IMR-90 (cell line): Measurements from ENCODE around the gene FBXL4. TPM values are rescaled to one million over a fixed set of nuclear protein-coding genes. Genes with fewer than 3 reads are reported as not detected.

Experiments
- ATAC-seq: fragments of 200-7000 bp; cut with Tn5 transposase; 2 replicates; pipeline ENCODE4 v1.9.1; 2020; ENCODE audit warnings: low read depth, mild to moderate bottlenecking, moderate library complexity
- BruUV-seq: library from RNA; stranded (reverse); fragments of 400-500 nt; replicated peaks from 2 replicates; lab custom pipeline; 2021; lab: Mats Ljungman, UMichigan
- CTCF ChIA-PET: fragments of 300-600 bp; formaldehyde crosslinking; extraction: SDS; loops from one replicate; lab custom pipeline; 2021; ENCODE audit warnings: antibody characterized with exemption; lab: Yijun Ruan, JAX
- POLR2A ChIA-PET: fragments of 300-600 bp; sonication (Branson Sonifier 250); formaldehyde crosslinking; loops from one replicate; lab custom pipeline; 2022; ENCODE audit warnings: antibody characterized with exemption; ENCODE audit not compliant: unreplicated experiment; lab: Charles Lee
- DNase-seq: peaks from one replicate; pipeline ENCODE4 v3.0.0; 2013
- H2AFZ ChIP-seq: replicated peaks from 2 replicates; pipeline ENCODE3; 2013; ENCODE audit warnings: low read length, mild to moderate bottlenecking; ENCODE audit not compliant: poor library complexity
- H2AK5ac ChIP-seq: 2 replicates; pipeline ENCODE4 v1.6.1; 2013; ENCODE audit warnings: low read depth, low read length, inconsistent platforms
- H2AK9ac ChIP-seq: replicated peaks from 2 replicates; pipeline ENCODE3; 2013; ENCODE audit warnings: mild to moderate bottlenecking, low read depth, low read length, moderate library complexity; ENCODE audit not compliant: poor library complexity
- H2BK120ac ChIP-seq: 2 replicates; pipeline ENCODE4 v1.6.1; 2013; ENCODE audit warnings: low read depth, low read length, inconsistent platforms
- H2BK15ac ChIP-seq: 3 replicates; pipeline ENCODE4 v1.6.1; 2013; ENCODE audit warnings: low read depth, low read length, inconsistent platforms
- H2BK20ac ChIP-seq: 2 replicates; pipeline ENCODE4 v1.6.1; 2013; ENCODE audit warnings: low read depth, mild to moderate bottlenecking, inconsistent platforms, low read length, moderate library complexity
- H2BK5ac ChIP-seq: 2 replicates; pipeline ENCODE4 v1.6.1; 2013; ENCODE audit warnings: mild to moderate bottlenecking, low read depth, low read length, inconsistent platforms; ENCODE audit not compliant: poor library complexity, severe bottlenecking
- H3K14ac ChIP-seq: replicated peaks from 2 replicates; pipeline ENCODE4 v1.6.1; 2013; ENCODE audit warnings: low read depth, low read length, inconsistent platforms
- H3K18ac ChIP-seq: 2 replicates; pipeline ENCODE4 v1.6.1; 2013; ENCODE audit warnings: low read depth, low read length, control low read depth
- H3K23ac ChIP-seq: 2 replicates; pipeline ENCODE4 v1.6.1; 2013; ENCODE audit warnings: low read depth, low read length, inconsistent platforms
- H3K27ac ChIP-seq: 2 replicates; pipeline ENCODE4 v1.5.1; 2013; ENCODE audit warnings: mild to moderate bottlenecking, control low read depth, low read length; ENCODE audit not compliant: insufficient read depth
- H3K27me3 ChIP-seq: 2 replicates; pipeline ENCODE4 v1.6.1; 2013; ENCODE audit warnings: low read length; ENCODE audit not compliant: control insufficient read depth, insufficient read depth
- H3K36me3 ChIP-seq: 2 replicates; pipeline ENCODE4 v1.6.1; 2013; ENCODE audit warnings: low read length, mixed read lengths; ENCODE audit not compliant: control insufficient read depth, insufficient read depth
- H3K4ac ChIP-seq: 2 replicates; pipeline ENCODE4 v1.6.1; 2013; ENCODE audit warnings: low read depth, low read length, inconsistent platforms
- H3K4me1 ChIP-seq: 2 replicates; pipeline ENCODE4 v1.6.1; 2013; ENCODE audit warnings: low read length, mixed read lengths; ENCODE audit not compliant: control insufficient read depth, insufficient read depth
- H3K4me2 ChIP-seq: 2 replicates; pipeline ENCODE4 v1.6.1; 2013; ENCODE audit warnings: low read depth, mild to moderate bottlenecking, control low read depth, low read length, moderate library complexity
- H3K4me3 ChIP-seq: 2 replicates; pipeline ENCODE4 v1.5.1; 2013; ENCODE audit warnings: low read depth, mild to moderate bottlenecking, control low read depth, low read length, moderate library complexity; ENCODE audit not compliant: insufficient read depth
- H3K56ac ChIP-seq: 2 replicates; pipeline ENCODE4 v1.6.1; 2013; ENCODE audit warnings: low read length, inconsistent platforms; ENCODE audit not compliant: insufficient read depth; ENCODE audit errors: extremely low read depth
- H3K79me1 ChIP-seq, 2 experiments: 2 replicates each; pipeline ENCODE4 v1.6.1; 2013; ENCODE audit warnings: low read length in 2 of 2, inconsistent platforms in 1 of 2, low read depth in 1 of 2
- H3K9ac ChIP-seq: 2 replicates; pipeline ENCODE4 v1.6.1; 2013; ENCODE audit warnings: low read depth, low read length, control low read depth
- H3K9me1 ChIP-seq: 2 replicates; pipeline ENCODE4 v1.6.1; 2013; ENCODE audit warnings: low read length, inconsistent platforms; ENCODE audit not compliant: insufficient read depth
- H3K9me3 ChIP-seq: 2 replicates; pipeline ENCODE4 v1.6.1; 2013; ENCODE audit warnings: low read length; ENCODE audit not compliant: control insufficient read depth, insufficient read depth
- H4K20me1 ChIP-seq: 2 replicates; pipeline ENCODE4 v1.6.1; 2013; ENCODE audit warnings: low read length, inconsistent platforms; ENCODE audit not compliant: insufficient read depth
- H4K5ac ChIP-seq: 2 replicates; pipeline ENCODE4 v1.6.1; 2013; ENCODE audit warnings: mild to moderate bottlenecking, low read depth, low read length, control low read depth
- H4K8ac ChIP-seq, 2 experiments: 2 replicates each; pipeline ENCODE4 v1.6.1; 2013; ENCODE audit warnings: low read depth in 2 of 2, low read length in 2 of 2, control low read depth in 1 of 2, inconsistent platforms in 1 of 2
- H4K91ac ChIP-seq: 2 replicates; pipeline ENCODE4 v1.6.1; 2013; ENCODE audit warnings: low read depth, low read length, inconsistent platforms; ENCODE audit not compliant: insufficient read depth
- BHLHE40 ChIP-seq: fragments of 150-350 bp; IDR thresholded peaks from 2 replicates; pipeline ENCODE4 v1.6.1; 2016; ENCODE audit warnings: mild to moderate bottlenecking, low read depth, low read length
- CEBPB ChIP-seq: IDR thresholded peaks from 2 replicates; pipeline ENCODE4 v1.6.1; 2012; ENCODE audit warnings: low read depth, low read length, improper control_type of control experiment
- CHD1 ChIP-seq: IDR thresholded peaks from 2 replicates; pipeline ENCODE4 v1.6.1; 2012; ENCODE audit warnings: low read depth, low read length, improper control_type of control experiment
- ELK1 ChIP-seq: fragments of 150-350 bp; IDR thresholded peaks from 2 replicates; pipeline ENCODE4 v1.6.1; 2016; ENCODE audit warnings: low read depth, mild to moderate bottlenecking, low read length, moderate library complexity, borderline replicate concordance
- FOS ChIP-seq: fragments of 150-350 bp; IDR thresholded peaks from 2 replicates; pipeline ENCODE4 v1.6.1; 2016; ENCODE audit warnings: low read depth, low read length
- MAFK ChIP-seq: IDR thresholded peaks from 2 replicates; pipeline ENCODE4 v1.6.1; 2012; ENCODE audit warnings: low read depth, low read length, improper control_type of control experiment
- MAZ ChIP-seq: IDR thresholded peaks from 2 replicates; pipeline ENCODE4 v1.6.1; 2012; ENCODE audit warnings: low read depth, mild to moderate bottlenecking, low read length, improper control_type of control experiment, moderate library complexity, borderline replicate concordance
- MXI1 ChIP-seq: IDR thresholded peaks from 2 replicates; pipeline ENCODE4 v1.6.1; 2012; ENCODE audit warnings: low read depth, mild to moderate bottlenecking, low read length, moderate library complexity, borderline replicate concordance
- NFE2L2 ChIP-seq: fragments of 150-350 bp; IDR thresholded peaks from 2 replicates; pipeline ENCODE4 v1.6.1; 2016; ENCODE audit warnings: low read depth, mild to moderate bottlenecking, low read length
- POLR2A ChIP-seq: IDR thresholded peaks from 2 replicates; pipeline ENCODE4 v1.6.1; 2012; ENCODE audit warnings: mild to moderate bottlenecking, low read depth, low read length
- RAD21 ChIP-seq: IDR thresholded peaks from 2 replicates; pipeline ENCODE4 v1.6.1; 2012; ENCODE audit warnings: low read length, improper control_type of control experiment
- RCOR1 ChIP-seq: IDR thresholded peaks from 2 replicates; pipeline ENCODE4 v1.6.1; 2012; ENCODE audit warnings: mild to moderate bottlenecking, low read length, improper control_type of control experiment; ENCODE audit not compliant: insufficient replicate concordance
- RFX5 ChIP-seq: IDR thresholded peaks from 2 replicates; pipeline ENCODE4 v1.8.0; 2012; ENCODE audit warnings: low read depth, mild to moderate bottlenecking, low read length, moderate library complexity
- SMC3 ChIP-seq: fragments of 150-350 bp; IDR thresholded peaks from 2 replicates; pipeline ENCODE4 v1.6.1; 2016; ENCODE audit warnings: low read depth, mild to moderate bottlenecking, antibody characterized with exemption, low read length, moderate library complexity
- dilution Hi-C: fragments of 300-500 bp; cut with HindIII; formaldehyde crosslinking; loops from one replicate; pipeline ENCODE4 v1.14.3; 2018; ENCODE audit warnings: low sequenced_read_pairs; ENCODE audit not compliant: unreplicated experiment
- in situ Hi-C: fragments of 300-500 bp; cut with MboI; formaldehyde crosslinking; loops from 3 replicates; pipeline ENCODE4 v1.14.3; 2019; ENCODE audit warnings: low sequenced_read_pairs, inconsistent platforms, mixed read lengths
- intact Hi-C: fragments of 100-400 bp; cut with micrococcal nuclease; formaldehyde crosslinking; loops from 2 replicates; pipeline ENCODE4 v1.10.0; 2022
- polyA plus RNA-seq, 3 experiments: library from polyadenylated mRNA; depleted of rRNA; stranded (reverse); fragments of >200 nt; gene quantifications; 2 replicates each; pipeline ENCODE4 v1.2.3, GENCODE V29; 2012; ENCODE audit warnings: low replicate concordance in 1 of 3
- total RNA-seq: library from RNA; depleted of rRNA; stranded (reverse); fragments of >200 nt; gene quantifications from 2 replicates; pipeline ENCODE4 v1.2.3, GENCODE V29; 2012
- TF ChIP-seq, protein P1 (sequence below): conservative IDR thresholded peaks from 2 replicates; pipeline ENCODE4 v1.5.1; 2012; ENCODE audit warnings: mild to moderate bottlenecking, low read depth, low read length, improper control_type of control experiment

The FBXL4 gene
- total and polyA plus RNA-seq, 2 of the 4 experiments (the other 2 are of a cell fraction): 7.8 to 17.6 TPM

GRCh38 chr6:98880486-98880885, 67.3 kb downstream of the FBXL4 start:
- no peak overlapping the region for H3K23ac ChIP-seq
- no peak overlapping the region for H2BK120ac ChIP-seq
- no peak overlapping the region for H3K4me2 ChIP-seq
- CTCF ChIA-PET: no interaction called here
- no peak overlapping the region for H4K5ac ChIP-seq
- no peaks in the 10 kb centered on the region for H3K4me1 ChIP-seq
- H3K9ac ChIP-seq: no peak overlapping the region
- in situ Hi-C loops (no loop called here), dilution Hi-C loops (no loop called here), intact Hi-C loops (no loop called here)
- 0 out of 2 replicates have a peak, but pooled peaks cover 2% of the 10 kb centered on the region for H3K9me1 ChIP-seq
- H4K91ac ChIP-seq: no peak overlapping the region
- no TSS peak for BruUV-seq
- H3K9me3 ChIP-seq: no peaks in the 10 kb centered on the region
- POLR2A ChIA-PET: no interaction called here
- no peak overlapping the region for H3K18ac ChIP-seq
- no peak overlapping the region for H3K56ac ChIP-seq
- TF ChIP-seq SMC3: no peak
- TF ChIP-seq NFE2L2: no peak
- TF ChIP-seq CHD1: no peak
- no peak for TF ChIP-seq MXI1
- TF ChIP-seq, protein P1, sequence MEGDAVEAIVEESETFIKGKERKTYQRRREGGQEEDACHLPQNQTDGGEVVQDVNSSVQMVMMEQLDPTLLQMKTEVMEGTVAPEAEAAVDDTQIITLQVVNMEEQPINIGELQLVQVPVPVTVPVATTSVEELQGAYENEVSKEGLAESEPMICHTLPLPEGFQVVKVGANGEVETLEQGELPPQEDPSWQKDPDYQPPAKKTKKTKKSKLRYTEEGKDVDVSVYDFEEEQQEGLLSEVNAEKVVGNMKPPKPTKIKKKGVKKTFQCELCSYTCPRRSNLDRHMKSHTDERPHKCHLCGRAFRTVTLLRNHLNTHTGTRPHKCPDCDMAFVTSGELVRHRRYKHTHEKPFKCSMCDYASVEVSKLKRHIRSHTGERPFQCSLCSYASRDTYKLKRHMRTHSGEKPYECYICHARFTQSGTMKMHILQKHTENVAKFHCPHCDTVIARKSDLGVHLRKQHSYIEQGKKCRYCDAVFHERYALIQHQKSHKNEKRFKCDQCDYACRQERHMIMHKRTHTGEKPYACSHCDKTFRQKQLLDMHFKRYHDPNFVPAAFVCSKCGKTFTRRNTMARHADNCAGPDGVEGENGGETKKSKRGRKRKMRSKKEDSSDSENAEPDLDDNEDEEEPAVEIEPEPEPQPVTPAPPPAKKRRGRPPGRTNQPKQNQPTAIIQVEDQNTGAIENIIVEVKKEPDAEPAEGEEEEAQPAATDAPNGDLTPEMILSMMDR: no peak
- TF ChIP-seq RAD21: no peak
- no peak for TF ChIP-seq FOS
- TF ChIP-seq MAFK: no peak
- TF ChIP-seq BHLHE40: no peak
- TF ChIP-seq RFX5: no peak
- no peak for TF ChIP-seq RCOR1
- no peak for TF ChIP-seq MAZ
- no peak for TF ChIP-seq ELK1
- no peak for TF ChIP-seq CEBPB
- TF ChIP-seq POLR2A: no peak
- no peak overlapping the region for H3K4ac ChIP-seq
- peaks cover 3% of the 10 kb centered on the region; the same call in 1 of the 2 replicates for H3K36me3 ChIP-seq
- H2BK5ac ChIP-seq: no peak overlapping the region
- no peak overlapping the region for H3K4me3 ChIP-seq
- no peaks in the 10 kb centered on the region for H3K27me3 ChIP-seq
- H3K27ac ChIP-seq: no peak overlapping the region
- H4K20me1 ChIP-seq: no peaks in the 10 kb centered on the region
- no peak for DNase-seq
- no peak overlapping the region for H4K8ac ChIP-seq
- peaks cover 0 to 3% of the 10 kb centered on the region in 2 experiments; a peak in 1 of 4 replicates for H3K79me1 ChIP-seq
- H2AK5ac ChIP-seq: no peak overlapping the region
- ATAC-seq: no peak
- no peak overlapping the region for H2BK20ac ChIP-seq
- no peak overlapping the region for H2AK9ac ChIP-seq
- H3K14ac ChIP-seq: no peak overlapping the region
- H2AFZ ChIP-seq: no peak overlapping the region
- H2BK15ac ChIP-seq: no peak overlapping the region
